ENCODE data around the gene MUC3A.

Gene MUC3A

DNA sequence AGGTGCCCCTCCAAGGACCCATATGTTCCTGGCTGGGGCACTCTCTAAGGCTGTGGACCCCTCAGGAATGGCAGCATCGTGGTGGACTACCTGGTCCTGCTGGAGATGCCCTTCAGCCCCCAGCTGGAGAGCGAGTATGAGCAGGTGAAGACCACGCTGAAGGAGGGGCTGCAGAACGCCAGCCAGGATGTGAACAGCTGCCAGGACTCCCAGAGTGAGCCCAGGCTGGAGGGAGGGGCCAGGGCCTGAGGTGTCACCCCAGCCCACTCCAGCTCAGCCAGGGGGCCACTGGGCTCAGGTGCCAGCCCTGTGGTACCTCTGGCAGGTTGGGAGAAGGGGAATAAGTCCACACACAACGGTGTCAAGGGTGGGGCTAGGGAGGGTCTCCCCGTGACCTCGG is 15.3 kb downstream of the MUC3A start:
- ATAC-seq (ENCODE audit: low read depth) (no peak), DNase-seq (ENCODE audit: low spot score) (no peak)
- no peaks in the 10 kb centered on the region for H3K4me1 ChIP-seq (ENCODE audit: insufficient read depth, poor library complexity, severe bottlenecking)
- no peak overlapping the region for H3K4me3 ChIP-seq (ENCODE audit: severe bottlenecking)
- TF ChIP-seq, protein P1, sequence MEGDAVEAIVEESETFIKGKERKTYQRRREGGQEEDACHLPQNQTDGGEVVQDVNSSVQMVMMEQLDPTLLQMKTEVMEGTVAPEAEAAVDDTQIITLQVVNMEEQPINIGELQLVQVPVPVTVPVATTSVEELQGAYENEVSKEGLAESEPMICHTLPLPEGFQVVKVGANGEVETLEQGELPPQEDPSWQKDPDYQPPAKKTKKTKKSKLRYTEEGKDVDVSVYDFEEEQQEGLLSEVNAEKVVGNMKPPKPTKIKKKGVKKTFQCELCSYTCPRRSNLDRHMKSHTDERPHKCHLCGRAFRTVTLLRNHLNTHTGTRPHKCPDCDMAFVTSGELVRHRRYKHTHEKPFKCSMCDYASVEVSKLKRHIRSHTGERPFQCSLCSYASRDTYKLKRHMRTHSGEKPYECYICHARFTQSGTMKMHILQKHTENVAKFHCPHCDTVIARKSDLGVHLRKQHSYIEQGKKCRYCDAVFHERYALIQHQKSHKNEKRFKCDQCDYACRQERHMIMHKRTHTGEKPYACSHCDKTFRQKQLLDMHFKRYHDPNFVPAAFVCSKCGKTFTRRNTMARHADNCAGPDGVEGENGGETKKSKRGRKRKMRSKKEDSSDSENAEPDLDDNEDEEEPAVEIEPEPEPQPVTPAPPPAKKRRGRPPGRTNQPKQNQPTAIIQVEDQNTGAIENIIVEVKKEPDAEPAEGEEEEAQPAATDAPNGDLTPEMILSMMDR (IDR thresholded peaks at IDR 0.05; ENCODE audit: poor library complexity, severe bottlenecking) = no peak
- no peaks in the 10 kb centered on the region for H3K36me3 ChIP-seq (ENCODE audit: low read depth)
- peaks cover 66% of the 10 kb centered on the region for H3K27me3 ChIP-seq (ENCODE audit: insufficient read depth, poor library complexity, severe bottlenecking)
- H3K9me3 ChIP-seq (ENCODE audit: severe bottlenecking) = no peaks in the 10 kb centered on the region
- H3K27ac ChIP-seq (ENCODE audit: poor library complexity, severe bottlenecking) = no peak overlapping the region

DNA sequence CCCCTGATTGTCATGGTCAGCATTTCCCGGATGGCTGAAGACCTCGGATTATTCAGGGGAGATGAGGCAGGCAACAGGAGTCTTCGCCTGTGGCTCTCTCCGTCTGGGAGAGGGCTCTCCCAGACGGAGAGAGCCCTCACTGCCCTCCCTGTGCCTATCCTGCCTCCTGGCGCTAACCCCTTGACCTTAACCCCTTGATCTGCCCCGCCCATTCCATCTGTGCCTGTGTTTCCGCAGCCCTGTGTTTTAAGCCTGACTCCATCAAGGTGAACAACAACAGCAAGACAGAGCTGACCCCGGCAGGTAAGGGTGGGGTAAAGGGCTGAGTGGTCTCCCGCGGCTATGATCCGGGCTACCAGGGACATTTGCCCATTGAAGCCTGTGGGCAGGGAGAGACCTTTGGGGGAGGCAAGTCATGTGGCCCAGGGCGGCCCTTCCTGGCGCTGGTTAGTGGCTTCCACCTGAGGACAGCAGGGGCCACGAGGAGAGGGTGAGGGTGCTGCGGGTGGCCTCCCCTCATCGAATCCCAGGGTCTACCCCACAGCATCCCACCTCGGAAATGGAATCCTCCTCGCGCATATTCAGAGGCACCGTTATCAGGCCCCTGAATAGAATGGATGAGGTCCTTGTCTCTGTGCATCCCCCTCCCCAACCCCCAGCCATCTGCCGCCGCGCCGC is 15.8 kb downstream of the MUC3A start:
- Histone ChIP-seq H3K9me3 (ENCODE audit: severe bottlenecking) (no peaks in the 10 kb centered on the region), H3K4me1 (ENCODE audit: insufficient read depth, poor library complexity, severe bottlenecking) (no peaks in the 10 kb centered on the region), H3K27me3 (ENCODE audit: insufficient read depth, poor library complexity, severe bottlenecking) (peaks cover 61% of the 10 kb centered on the region), H3K4me3 (ENCODE audit: severe bottlenecking) (peak overlapping the region; percentile 24), H3K36me3 (ENCODE audit: low read depth) (no peaks in the 10 kb centered on the region), H3K27ac (ENCODE audit: poor library complexity, severe bottlenecking) (no peak overlapping the region)
- ATAC-seq (ENCODE audit: low read depth) (no peak), DNase-seq (ENCODE audit: low spot score) (no peak)
- TF ChIP-seq, protein P1 (IDR thresholded peaks at IDR 0.05; ENCODE audit: poor library complexity, severe bottlenecking) = no peak

DNA sequence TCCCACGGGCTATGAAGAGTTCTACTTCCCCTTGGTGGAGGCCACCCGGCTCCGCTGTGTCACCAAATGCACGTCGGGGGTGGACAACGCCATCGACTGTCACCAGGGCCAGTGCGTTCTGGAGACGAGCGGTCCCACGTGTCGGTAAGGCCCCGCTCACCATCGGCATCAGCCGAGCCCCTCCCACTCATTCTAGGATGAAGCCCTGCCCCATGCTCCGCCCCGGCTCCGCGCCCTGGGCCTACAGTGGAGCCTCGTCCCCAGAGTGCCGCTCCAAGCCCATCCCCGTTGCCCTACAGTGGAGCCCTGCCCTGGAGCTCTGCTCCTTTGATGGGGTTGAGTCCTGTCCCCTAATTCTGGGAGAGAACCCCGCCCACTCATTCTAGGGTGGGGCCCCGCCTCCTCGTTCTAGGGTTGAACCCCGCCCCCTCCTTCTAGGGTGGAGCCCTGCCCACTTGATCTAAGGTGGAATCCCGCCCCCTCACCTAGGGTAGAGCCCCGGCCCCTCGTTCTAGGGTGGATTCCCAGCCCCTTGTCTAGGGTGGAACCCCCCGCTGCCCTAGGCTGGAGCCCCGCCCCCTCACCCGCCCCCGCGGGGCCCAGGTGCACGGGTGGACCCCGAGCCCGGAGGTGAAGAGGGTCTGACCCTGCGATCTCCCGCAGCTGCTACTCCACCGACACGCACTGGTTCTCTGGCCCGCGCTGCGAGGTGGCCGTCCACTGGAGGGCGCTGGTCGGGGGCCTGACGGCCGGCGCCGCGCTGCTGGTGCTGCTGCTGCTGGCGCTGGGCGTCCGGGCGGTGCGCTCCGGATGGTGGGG is 16.6 kb downstream of the MUC3A start:
- TF ChIP-seq, protein P1 (IDR thresholded peaks at IDR 0.05; ENCODE audit: poor library complexity, severe bottlenecking) = peak; percentile 87
- ATAC-seq (ENCODE audit: low read depth) (peak; percentile 72), DNase-seq (ENCODE audit: low spot score) (no peak)
- Histone ChIP-seq H3K4me3 (ENCODE audit: severe bottlenecking) (peak overlapping the region; percentile 24), H3K27ac (ENCODE audit: poor library complexity, severe bottlenecking) (no peak overlapping the region), H3K27me3 (ENCODE audit: insufficient read depth, poor library complexity, severe bottlenecking) (peaks cover 54% of the 10 kb centered on the region), H3K4me1 (ENCODE audit: insufficient read depth, poor library complexity, severe bottlenecking) (no peaks in the 10 kb centered on the region), H3K36me3 (ENCODE audit: low read depth) (no peaks in the 10 kb centered on the region), H3K9me3 (ENCODE audit: severe bottlenecking) (no peaks in the 10 kb centered on the region)

DNA sequence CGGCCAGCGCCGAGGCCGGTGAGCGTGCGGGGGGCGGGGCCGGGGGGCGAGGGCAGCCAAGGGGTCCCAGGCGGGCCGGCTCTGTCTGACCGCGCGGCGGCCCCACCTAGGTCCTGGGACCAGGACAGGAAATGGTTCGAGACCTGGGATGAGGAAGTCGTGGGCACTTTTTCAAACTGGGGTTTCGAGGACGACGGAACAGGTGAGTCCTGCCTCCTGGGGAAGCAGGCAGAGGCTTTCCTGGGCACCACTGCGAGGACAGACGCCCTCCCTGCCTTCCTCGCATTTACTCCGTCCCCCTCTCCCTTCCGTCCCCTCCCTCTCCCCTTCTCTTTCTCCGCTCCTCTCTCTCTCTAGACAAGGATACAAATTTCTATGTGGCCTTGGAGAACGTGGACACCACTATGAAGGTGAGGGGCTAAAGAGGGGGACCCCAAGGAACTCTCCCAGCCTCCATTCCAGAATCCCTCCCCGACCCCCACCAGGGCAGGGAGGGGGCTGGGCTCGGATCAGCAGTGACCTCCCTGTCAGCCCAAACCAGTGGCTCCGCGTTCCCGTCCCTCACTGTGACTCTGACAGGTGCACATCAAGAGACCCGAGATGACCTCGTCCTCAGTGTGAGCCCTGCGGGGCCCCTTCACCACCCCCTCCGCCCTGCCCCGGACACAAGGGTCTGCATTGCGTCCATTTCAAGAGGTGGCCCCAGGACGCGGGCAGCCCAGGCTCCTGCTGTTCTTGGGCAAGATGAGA is 17.4 kb downstream of the MUC3A start:
- Histone ChIP-seq H3K27ac (ENCODE audit: poor library complexity, severe bottlenecking) (no peak overlapping the region), H3K4me3 (ENCODE audit: severe bottlenecking) (peak overlapping the region; percentile 24), H3K27me3 (ENCODE audit: insufficient read depth, poor library complexity, severe bottlenecking) (peaks cover 49% of the 10 kb centered on the region), H3K36me3 (ENCODE audit: low read depth) (no peaks in the 10 kb centered on the region), H3K9me3 (ENCODE audit: severe bottlenecking) (no peaks in the 10 kb centered on the region), H3K4me1 (ENCODE audit: insufficient read depth, poor library complexity, severe bottlenecking) (no peaks in the 10 kb centered on the region)
- ATAC-seq (ENCODE audit: low read depth) (peak; percentile 9; the same call in 2 of the 3 replicates), DNase-seq (ENCODE audit: low spot score) (no peak)
- TF ChIP-seq, protein P1 (IDR thresholded peaks at IDR 0.05; ENCODE audit: poor library complexity, severe bottlenecking) = peak; percentile 63

Data from RWPE2 (cell line).